Activated CD4-positive, alpha-beta T cell treated with anti-CD3 and anti-CD28 coated beads, Interleukin-2, amount 50 U/mL, for 48 hours (primary cell): ENCODE measurements around the gene EYA4.

ENCODE experiments used
- DNase-seq, 2 experiments: peaks; one replicate each; pipeline ENCODE4 v3.0.0-alpha.2; 2020

Gene EYA4

DNA sequence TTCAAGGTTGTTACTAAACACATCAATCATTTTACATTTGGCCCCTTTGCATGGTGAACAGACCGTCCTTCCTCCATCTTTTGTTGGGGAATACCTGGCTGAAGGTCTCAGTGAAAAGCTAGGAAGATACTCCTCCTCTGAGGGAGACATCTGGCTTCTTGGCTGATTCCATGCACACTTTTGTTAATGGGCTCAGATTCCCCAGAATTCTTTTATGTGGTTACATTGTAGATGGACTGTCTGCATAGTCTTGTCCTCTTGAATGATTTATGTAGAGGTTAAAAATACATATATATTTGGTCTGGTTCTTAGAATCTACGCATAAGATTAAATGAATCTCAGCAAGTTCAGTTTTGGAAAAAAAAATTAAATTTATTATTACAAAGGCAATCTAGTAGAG, 167.0 kb downstream of the EYA4 start:
- DNase-seq, result no peak

DNA sequence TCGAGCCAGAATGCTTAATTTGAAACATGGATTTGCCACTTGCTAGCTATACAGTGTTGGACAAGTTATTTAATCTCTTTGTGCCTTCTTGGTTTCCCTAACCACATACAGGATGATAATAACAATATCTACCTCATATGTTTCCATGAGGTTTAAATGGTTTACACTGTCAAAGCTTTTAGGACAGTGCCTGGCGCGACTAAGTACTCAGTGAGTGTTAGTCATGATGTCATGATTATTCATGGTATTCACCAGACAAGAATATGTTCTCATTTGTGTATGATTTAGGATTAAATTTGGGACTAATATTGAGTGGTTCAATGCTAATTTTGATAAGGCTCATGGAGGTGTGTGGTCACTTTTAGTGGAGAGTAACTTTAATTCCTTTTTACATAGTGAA, 167.4 kb downstream of the EYA4 start:
- DNase-seq, result no peak

DNA sequence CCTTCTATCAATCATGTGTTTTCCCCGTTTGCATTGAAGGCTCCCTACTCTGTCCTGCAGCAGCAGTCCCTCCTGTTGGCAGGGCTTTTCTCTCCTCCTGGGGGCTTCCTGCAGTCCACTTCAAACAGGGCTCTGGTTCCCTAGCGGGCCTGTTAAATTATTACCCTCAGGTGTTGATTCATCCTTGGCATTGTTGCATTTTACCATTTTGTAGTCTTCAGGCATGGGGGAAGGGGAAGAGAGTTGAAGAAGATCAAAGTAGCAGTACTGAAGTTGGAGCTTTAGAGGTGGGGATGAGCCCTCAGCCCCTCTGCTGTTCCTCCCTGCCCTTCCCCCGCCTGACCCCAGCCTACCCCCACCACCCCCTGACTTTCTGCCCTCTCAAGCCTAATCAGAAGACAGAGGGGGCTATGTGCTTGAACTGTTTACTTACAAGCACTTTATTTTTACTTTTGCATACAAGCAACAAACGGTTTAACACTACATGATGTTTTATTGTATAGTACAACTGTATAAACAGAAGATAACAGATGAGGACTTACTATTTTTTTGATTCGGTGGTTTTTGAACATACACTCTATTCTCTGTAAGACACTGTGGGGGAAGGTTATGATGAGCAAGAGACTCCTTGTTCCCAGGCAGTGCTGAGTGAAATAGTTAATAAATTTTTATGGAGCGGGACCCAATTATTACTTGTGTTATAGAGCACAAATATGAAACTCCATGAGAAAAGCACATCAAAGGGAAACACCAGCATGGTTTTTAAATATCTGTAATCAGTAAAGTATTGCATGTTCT, 169.7 kb downstream of the EYA4 start:
- DNase-seq, result no peak

DNA sequence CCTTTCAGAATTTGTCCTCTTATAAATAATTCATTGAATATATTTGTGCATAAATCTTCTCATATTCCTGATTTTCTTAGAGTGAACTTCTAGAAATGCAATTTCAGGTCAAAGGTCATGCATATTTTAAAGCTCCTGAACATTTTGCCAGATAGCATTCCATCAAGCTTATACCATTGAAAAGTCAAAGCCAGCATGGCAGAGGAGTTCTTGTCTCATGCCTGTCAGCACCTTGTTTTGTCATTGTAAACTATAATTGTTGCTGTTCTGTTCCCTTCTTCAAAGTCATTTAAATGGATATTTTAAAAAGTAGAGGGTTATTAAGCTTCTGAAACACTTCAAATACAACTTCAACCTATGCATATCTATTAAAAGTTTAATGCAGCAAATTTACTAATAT, 170.6 kb downstream of the EYA4 start:
- DNase-seq, result no peak

DNA sequence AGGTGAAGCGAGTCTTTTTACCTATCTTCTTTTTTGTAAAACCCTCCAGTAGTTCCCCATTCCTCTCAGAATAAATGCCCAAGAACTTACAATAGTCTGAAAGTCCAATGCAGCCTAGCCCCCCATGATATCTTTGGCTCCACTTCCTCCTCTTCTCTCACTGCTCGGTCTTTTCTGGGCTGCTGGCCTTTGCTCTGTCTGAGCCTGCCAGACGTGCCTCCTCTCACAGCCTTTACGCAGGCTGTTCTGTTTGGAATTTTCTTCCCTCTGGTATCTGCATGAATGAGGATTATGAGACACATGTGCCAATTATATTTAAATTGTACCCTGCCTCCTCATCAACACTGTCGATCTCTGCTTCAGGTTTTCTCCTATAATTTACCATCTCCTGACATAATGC, 174.1 kb downstream of the EYA4 start:
- DNase-seq, result no peak

DNA sequence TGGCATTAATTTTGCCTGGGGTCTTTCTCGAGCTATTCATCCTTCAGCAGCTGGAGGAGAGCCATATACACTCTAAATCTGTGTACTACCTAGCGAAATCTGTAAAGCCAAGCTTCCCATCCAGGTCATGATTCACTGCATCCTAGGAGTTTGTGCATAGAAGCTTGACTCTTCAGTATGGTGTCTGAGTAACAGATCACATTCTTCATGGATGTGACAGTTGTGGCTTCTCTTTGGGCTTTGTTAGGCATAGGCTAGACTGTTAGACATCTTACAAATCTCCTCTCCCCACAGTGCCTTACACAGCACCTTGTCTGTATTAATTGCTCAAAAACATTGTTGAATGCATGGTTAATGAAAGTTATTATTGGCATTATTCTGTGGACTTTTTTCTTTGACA, 177.0 kb downstream of the EYA4 start:
- no peak for DNase-seq

DNA sequence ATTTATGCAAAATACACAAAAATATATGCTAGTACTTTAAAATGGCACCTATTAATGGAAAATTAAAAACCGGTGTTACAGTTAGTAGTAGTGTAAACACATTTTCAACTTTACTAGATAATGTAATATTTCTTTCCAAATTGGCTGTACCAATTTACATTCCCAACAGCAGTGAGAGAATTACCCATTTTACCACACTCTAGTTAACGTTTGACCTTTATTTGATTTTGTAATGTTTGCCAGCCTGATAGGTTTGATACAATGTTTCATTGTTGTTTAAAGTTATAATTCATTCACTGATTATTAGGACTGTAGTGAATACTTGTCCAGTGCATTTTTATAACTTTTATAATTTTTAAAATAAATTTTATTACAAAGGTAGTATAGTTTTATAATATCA, 182.1 kb downstream of the EYA4 start:
- no peak for DNase-seq

DNA sequence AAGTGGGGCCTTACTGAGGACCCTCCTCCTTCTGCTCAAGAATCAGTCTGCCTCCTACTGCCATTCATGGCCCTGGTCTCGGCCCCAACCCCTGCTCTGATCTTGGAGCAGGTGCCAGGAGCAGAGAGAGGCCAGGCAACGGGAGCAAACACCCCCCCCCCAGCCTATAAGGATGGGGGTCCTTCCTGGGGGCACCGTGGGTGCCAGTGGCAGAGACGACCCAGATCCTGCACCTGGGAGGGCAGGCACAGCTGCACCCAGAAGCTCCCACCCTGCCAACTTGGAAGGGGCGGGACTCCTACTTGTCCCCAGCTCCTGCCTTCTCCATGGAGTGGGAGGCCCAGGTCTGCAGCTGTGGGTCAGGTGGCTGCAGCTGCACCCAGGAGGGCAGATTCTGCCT, 183.2 kb downstream of the EYA4 start:
- no peak for DNase-seq

DNA sequence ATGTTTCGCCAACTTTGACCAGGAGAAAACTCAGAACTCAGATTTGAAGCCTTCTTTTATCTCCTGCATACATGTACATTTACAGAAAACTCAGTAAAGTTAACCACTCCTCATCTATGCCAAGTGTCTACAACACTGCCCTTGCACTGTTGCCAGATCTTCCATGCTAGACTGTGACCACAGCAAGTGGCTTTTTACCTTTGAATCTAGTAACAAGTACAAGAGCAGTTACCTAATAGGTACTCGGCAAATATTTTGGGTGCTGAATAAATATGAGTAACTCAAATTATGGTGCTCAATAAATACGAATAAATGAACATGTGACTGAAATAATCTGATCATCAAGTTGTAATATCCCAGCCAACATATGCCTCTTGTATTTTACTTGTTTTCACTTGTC, 184.9 kb downstream of the EYA4 start:
- DNase-seq, result no peak

DNA sequence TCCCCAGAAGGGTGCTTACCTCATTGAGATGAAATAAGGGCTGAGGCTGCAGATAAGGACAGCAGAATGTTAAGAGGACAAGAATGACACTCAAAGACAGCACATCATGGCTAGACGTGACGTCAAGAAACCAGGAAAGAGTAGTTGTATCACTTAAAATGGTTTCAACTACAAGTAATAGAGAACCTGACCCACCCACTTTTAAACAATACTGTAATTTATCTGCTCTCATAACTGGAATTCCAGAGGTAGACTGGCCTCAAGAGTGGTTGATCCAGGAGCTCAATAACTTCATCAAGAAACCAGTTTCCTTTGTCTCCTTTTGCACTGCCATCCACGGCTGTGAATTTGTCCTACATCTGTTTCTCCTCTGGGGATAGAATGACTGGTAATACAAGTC, 187.1 kb downstream of the EYA4 start:
- no peak for DNase-seq

DNA sequence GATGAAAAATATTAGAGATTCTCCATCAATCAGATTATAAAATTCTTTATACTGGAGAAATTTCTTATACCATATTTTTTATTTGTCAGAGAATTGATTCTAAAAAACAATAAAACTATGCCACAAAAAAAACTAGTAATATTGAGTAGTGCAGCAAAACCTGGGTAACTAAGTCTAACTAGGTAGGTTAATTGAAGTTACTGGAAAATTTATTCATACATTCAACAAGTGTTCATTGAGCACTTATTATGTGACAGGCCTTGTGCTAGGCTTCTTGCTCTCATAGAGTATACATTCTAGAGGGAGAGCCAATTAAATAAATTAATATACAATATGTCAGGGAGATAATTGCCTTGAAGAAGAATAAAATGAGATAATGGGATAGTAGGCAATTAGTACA, 189.4 kb downstream of the EYA4 start:
- DNase-seq, result no peak

DNA sequence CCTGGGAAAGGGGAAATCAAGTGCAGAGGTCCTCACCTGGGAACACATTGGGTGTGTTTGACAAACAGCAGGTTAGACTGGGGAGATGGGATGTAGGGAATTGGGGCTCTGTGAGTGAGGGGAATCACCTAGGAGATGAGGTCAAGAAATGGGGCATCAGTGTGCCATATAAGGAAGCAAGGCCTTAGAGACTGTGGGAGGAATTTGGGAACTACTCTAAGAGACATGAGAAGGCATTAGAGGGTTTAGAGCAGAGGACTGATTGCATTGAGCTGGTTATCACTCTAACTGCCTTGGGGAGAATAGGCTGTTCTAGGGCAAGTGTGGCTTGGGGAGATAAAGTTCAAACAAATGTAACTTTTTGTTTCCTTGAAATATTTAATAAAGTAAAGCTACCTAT, 189.9 kb downstream of the EYA4 start:
- DNase-seq, result no peak

DNA sequence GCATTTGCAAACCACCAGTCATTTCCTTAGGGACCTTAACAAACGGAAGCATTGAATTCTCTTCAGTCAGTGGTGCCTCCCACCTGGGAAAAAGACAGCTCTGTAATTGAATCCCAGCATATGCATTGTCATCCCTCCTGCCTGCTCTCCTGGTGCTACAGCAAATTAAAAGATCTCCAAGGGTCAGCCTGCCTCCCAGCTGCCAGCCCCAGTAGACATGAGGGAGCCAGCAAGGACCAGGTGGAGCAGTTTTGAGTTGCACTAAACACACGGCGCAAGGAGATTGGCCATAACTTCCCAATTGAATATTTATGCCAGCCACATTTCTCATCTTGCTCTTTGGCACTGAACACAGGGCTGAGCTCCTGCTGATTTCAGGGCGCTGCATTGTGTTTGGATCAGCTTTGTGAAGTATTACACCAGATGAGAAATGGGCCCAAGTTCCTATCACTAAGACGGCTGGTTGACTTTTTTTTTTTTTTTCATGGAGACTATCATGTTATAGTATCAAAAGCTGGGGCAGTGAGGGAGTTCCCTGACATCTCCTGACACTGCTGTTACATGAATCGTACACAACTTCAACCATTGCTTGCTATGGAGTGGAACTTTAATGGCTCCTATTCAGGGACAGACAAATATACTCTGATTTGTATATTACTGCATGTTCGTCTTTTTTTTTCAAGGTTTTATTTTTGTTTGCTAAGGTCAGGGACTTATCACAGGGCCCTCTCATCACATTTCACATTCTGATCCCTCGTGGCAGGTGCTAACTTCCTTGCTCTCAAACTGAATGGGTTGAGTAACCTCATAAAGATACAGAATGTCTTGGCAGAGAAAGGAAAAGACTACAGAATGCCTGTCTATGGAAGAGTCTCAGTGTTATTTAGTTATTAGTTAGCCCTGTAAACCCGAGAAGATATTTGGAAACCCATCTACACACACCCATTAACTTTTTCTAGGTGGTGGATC, 191.1 kb downstream of the EYA4 start:
- no peak for DNase-seq

DNA sequence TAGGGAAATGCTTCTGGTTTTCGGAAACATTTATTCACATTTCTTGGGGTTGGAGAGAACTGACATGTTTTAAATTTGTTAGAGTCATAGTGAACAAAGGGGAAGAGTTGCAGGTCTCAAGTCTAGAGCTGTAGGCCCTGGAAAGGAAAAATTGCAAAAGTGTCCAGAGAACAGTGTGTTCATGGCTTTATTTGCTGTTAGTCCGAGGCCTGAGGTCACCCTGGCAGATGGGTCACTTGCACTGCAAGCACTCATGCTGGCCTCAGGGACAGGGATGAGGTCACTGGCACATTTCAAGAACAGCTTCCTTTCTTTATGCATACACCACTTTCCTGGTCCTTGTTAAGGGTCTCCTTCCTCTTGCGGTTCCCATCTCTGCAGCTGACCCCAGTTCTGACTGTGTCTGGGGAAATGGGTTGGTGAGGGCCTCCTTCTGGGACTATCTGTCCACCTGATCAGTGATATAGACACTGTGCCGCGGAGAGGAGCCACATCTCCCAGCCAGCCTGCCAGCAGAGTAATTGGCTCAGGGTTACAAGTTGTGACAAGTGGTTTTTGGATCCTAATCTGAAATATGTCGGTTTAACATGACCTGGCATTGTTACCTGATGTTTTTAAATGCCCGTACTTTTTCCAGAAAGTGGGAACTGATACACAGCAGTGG, 194.0 kb downstream of the EYA4 start:
- no peak for DNase-seq

DNA sequence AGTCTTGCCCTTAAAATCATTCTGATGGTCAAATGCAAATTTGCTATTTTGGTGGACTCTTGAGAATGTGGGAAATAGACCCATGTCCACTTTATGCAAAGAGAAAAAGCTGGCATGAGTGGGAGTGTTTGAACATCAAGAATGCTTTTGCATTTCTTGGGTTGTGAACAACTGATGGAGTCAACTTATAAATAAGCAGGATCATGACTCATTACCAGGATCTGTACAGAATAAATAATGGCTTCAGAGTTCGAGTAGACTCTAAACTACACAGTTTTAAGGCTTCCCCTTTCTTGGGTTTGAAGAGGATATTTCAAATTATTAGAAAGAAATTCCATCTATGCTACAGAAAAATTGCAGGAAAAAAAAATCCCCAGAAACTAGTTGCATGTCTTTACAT, 195.5 kb downstream of the EYA4 start:
- no peak for DNase-seq

DNA sequence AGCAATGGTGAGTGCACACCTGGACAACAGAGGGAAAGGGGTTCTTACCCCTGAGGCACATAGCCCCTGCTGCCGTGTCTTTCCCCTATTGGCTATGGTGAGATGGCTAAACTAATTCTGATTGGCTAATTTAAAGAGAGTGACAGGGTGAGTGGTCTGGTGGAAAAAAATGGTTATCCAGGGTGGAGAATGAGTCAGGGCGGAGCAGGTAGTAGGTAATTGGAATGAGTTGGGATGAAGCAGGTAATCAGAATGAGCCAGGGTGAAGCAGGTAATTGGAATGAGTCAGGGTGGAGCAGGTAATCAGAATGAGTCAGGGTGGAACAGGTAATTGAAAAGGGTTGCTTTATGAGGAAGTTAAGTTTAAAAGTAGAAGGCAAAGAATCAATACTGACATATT, 200.3 kb downstream of the EYA4 start:
- no peak for DNase-seq

DNA sequence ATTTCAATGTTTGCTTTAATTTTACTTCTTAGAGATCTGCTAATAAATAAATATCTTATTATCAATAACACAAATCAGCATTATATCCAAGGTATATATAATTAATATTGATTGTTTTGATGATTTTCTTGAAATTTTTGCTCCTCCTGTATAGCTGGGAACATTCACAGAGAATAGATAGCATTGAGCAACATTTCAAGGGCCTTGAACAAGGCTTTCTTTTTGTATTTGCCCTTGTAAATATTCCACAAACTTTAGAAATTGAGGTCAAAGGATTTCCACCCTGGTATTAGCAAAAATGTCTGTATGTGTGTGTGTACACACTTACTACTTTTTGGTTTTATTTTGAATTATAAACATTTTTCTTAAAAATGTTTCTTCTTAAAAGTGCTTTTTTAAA, 205.6 kb downstream of the EYA4 start:
- DNase-seq, result no peak

DNA sequence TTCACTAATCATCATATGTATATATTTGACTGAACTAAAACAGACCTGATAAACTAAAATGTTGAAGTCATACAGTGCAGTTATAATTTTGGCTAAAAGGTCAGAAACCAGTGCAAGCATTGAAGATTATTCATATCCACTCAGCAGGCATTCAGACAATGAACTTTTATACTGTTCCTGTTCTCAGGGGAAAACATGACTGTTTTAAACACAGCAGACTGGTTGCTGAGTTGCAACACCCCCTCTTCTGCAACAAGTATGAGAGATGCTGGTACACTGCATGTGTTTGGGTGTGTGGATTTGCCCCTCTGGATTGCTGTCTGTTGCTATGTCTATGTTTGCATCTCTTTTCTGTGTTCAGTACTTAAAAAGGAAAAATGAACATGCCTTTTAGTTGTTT, 206.8 kb downstream of the EYA4 start:
- no peak for DNase-seq

DNA sequence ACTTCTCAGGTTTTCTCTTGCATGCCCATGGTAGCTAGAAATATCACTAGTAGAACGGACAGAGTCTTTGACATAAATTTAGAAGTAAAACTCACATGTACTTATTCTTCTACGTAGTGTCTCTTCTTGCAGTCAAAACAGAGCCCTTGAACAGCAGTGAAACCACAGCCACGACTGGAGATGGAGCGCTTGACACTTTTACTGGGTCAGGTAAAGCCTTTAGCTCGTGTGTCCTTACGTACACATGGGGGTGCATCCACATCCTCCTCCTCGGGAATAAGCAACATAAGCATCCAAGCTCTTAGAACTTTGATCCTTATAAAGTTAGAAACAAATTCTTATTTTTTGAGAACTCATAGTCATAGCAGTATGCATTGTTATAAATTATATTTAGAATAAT, 215.3 kb downstream of the EYA4 start:
- no peak for DNase-seq

DNA sequence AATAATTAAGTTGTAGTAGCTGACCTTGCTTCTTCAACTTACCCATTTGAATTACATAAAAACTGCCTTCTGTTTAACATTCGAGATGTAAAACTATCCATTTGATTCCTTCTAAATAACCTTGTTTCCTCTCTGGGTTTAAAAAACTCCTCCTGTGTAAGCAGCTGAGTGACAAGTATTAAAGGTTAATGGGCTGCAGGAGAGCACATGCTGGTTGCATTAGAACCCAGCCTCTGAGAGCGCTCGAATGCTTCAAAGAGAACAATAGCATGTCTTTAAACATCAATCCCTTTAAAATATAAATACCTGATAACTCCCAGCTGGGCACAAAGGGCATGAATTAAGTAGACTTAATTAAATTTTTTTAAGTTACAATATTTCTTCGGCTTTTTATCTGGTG, 215.8 kb downstream of the EYA4 start:
- DNase-seq, result no peak

DNA sequence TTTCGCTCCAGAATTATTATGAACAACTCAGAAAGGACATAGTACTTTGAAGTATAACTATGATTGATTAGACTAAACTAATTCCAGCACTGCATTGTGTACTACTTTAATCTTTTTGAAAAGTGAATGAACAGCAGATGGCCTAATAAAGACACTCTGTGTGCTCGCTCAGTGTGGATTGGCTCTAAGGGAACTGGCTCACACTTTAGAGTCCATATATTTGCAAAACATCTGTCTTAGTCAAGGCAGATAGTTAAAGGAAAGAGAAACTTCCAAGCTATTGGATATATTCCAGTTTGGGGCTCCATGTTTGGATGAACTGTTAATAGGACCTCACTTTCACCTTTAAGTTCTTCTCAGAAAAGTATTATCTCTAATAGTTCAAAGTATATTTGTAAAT, 218.9 kb downstream of the EYA4 start:
- DNase-seq, result no peak

DNA sequence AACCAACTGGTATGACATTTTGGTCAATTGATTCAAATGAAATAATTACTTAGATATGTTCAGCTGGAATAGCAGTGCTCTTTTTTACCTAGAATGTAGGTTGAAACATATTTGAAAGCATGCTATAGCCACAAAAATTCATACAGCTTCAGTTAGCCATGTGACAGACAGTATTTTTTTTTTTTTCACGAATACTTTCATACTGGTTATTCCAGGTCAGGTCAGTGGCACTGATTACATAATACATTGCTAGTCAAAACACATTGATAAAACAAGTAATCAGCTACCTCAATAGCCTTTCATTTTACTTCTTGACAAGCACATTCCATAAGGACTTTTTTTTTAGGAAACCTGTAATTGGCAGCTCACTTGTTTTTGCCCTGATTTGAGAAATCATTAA, 222.6 kb downstream of the EYA4 start:
- no peak for DNase-seq

DNA sequence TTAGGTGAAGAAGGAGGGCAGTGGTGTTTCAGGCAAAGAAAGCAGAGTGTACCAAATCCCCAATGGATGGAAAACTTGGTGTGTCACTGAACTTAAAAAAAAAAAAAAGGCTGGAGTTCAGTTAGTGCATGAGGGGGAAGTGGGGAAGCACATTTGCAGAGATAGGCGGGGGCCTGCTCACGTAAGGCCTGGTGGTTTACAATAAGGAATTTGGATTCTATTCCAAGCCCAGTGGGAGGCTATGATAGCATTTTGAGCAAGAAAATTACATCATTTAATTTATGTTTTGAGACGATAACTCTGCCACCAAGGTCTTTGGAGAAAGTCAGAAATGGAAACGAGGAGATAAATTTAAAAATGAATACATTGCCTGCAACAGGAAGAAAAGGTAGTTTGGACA, 225.5 kb downstream of the EYA4 start:
- no peak for DNase-seq
